ENCODE data around the gene APH1A. TPM values are rescaled to one million over a fixed set of nuclear protein-coding genes. Genes with fewer than 3 reads are reported as not detected.
A peak's percentile ranks its signal among the peaks of the same experiment; 100 is the strongest.

The APH1A gene
- total and polyA plus RNA-seq, 10 of the 15 experiments (the other 5 are each of a cell fraction or from before 2014, with no cell fraction given) = 6.7 to 130 (median 87.7) TPM

- TF ChIP-seq NKRF (conservative IDR thresholded peaks at IDR 0.05) = 0 out of 2 replicates have a peak, but pooled peaks have one; percentile 57
- TF ChIP-seq USF1 (IDR thresholded peaks at IDR 0.05; ENCODE audit: borderline replicate concordance, extremely low read length, insufficient read depth, low read depth, low read length) = no peak
- peak; percentile 56; the same call in 1 of the 2 replicates for TF ChIP-seq YY1 (IDR thresholded peaks at IDR 0.05; ENCODE audit: low read depth, low read length)
- no peak for TF ChIP-seq REST (IDR thresholded peaks at IDR 0.05; ENCODE audit: low read depth, low read length)
- no peak for TF ChIP-seq SPI1 (IDR thresholded peaks at IDR 0.05; ENCODE audit: borderline replicate concordance, insufficient read depth, low read depth, low read length)
- TF ChIP-seq TCF3 (IDR thresholded peaks at IDR 0.05; ENCODE audit: borderline replicate concordance, insufficient read depth, low read depth, low read length) = no peak
- no peak for TF ChIP-seq FOS (IDR thresholded peaks at IDR 0.05; ENCODE audit: borderline replicate concordance, extremely low read depth, insufficient read length)
- no peak for TF ChIP-seq STAT3 (IDR thresholded peaks at IDR 0.05; ENCODE audit: low read depth, low read length)
- TF ChIP-seq RB1 (IDR thresholded peaks at IDR 0.05; ENCODE audit: borderline replicate concordance) = no peak
- no peak for TF ChIP-seq NR2C1 (IDR thresholded peaks at IDR 0.05)
- TF ChIP-seq KLF5 (IDR thresholded peaks at IDR 0.05; ENCODE audit: partially characterized antibody) = no peak
- no peak for TF ChIP-seq ZNF217 (IDR thresholded peaks at IDR 0.05)
- peak; percentile 88 for TF ChIP-seq PML (IDR thresholded peaks at IDR 0.05; ENCODE audit: low read length)
- peak; percentile 47; the same call in 1 of the 2 replicates for TF ChIP-seq NR2F1 (conservative IDR thresholded peaks at IDR 0.05)
- TF ChIP-seq JUNB (IDR thresholded peaks at IDR 0.05) = no peak
- TF ChIP-seq EP300 (IDR thresholded peaks at IDR 0.05; ENCODE audit: borderline replicate concordance in 1 of 2, control insufficient read depth in 1 of 2, low read depth in 2 of 2, low read length in 2 of 2) = peak in 1 of 2 experiments; percentile 69; a peak in 2 of 4 replicates
- no peak for TF ChIP-seq RBBP5 (conservative IDR thresholded peaks at IDR 0.05)
- TF ChIP-seq ZBTB40 (IDR thresholded peaks at IDR 0.05; ENCODE audit: borderline replicate concordance) = no peak
- no peak for TF ChIP-seq CEBPB (IDR thresholded peaks at IDR 0.05; ENCODE audit: borderline replicate concordance in 1 of 2, low read depth in 2 of 2, low read length in 2 of 2)
Observed at GRCh38 chr1:150234566-150235293, 34.1 kb downstream of the APH1A start (continued).
